Breast epithelium (tissue), 4 donors: Measurements from ENCODE around the gene SPATA6L. TPM values are rescaled to one million over a fixed set of nuclear protein-coding genes. Genes with fewer than 3 reads are reported as not detected.

Experiments
- DNase-seq, 2 donors: peaks; one replicate each; pipeline ENCODE4 v3.0.0-alpha.2; 2019; ENCODE audit warnings: low spot score in 2 of 2
- H3K27ac ChIP-seq, 2 donors: fragments of 200-600 bp; sonication (generic) in 1 of 2; one replicate each; pipeline ENCODE4 v1.5.1; 2016 to 2019; ENCODE audit warnings: mild to moderate bottlenecking in 1 of 2
- H3K27me3 ChIP-seq, 2 donors: fragments of 200-600 bp; sonication (generic) in 1 of 2; one replicate each; pipeline versions ENCODE4 v1.5.1 to v1.6.0; 2017 to 2019; ENCODE audit warnings: control low read depth in 1 of 2, mild to moderate bottlenecking in 1 of 2
- H3K36me3 ChIP-seq: fragments of 200-600 bp; one replicate; pipeline ENCODE4 v1.5.1; 2019
- H3K4me1 ChIP-seq, 2 donors: fragments of 200-600 bp; sonication (generic); one replicate each; pipeline ENCODE4 v1.5.1; 2016 to 2019; ENCODE audit warnings: control low read depth in 1 of 2
- H3K4me3 ChIP-seq, 3 donors: fragments of 200-600 bp; sonication (generic); 1 replicate in 2 of 3; 2 replicates in 1 of 3; pipeline ENCODE4 v1.5.1; 2016 to 2019; ENCODE audit warnings: mild to moderate bottlenecking in 3 of 3, moderate library complexity in 2 of 3
- H3K9me3 ChIP-seq, 2 donors: fragments of 200-600 bp; sonication (generic) in 1 of 2; one replicate each; pipeline ENCODE4 v1.5.1; 2016 to 2019; ENCODE audit warnings: control low read depth in 1 of 2
- CTCF ChIP-seq, 3 donors: fragments of 450-650 bp; IDR thresholded peaks; one replicate each; pipeline ENCODE4 v1.5.1; 2016 to 2017; ENCODE audit warnings: antibody characterized with exemption in 3 of 3, mild to moderate bottlenecking in 3 of 3, moderate library complexity in 3 of 3
- POLR2A ChIP-seq: fragments of 450-650 bp; IDR thresholded peaks from one replicate; pipeline ENCODE4 v1.6.1; 2016; ENCODE audit warnings: antibody characterized with exemption, mild to moderate bottlenecking, moderate library complexity
- POLR2AphosphoS5 ChIP-seq, 3 donors: sonication (generic); formaldehyde crosslinking; IDR thresholded peaks; one replicate each; pipeline ENCODE4 v1.6.1; 2017; ENCODE audit warnings: antibody characterized with exemption in 3 of 3
- intact Hi-C: fragments of 100-400 bp; cut with DNase I; formaldehyde crosslinking; loops from one replicate; pipeline ENCODE4 v1.15.1; 2023; ENCODE audit warnings: low total_unique reads
- total RNA-seq, 3 donors: library from RNA; depleted of rRNA; stranded (reverse); fragments of >200 nt; gene quantifications; one replicate each; pipeline ENCODE4 v1.1.0, GENCODE V29; 2016

Gene SPATA6L
- total RNA-seq, 3 donors from 2014 or later, result 1.4 to 22.5 (median 14.4) TPM

GRCh38 chr9:4581861-4582565 lies 84.3 kb downstream of the SPATA6L start:
- TF ChIP-seq POLR2AphosphoS5 (IDR thresholded peaks at IDR 0.05) (no peak), CTCF (IDR thresholded peaks at IDR 0.05) (no peak), POLR2A (no peak)
- no peaks in the 10 kb centered on the region for H3K9me3 ChIP-seq
- intact Hi-C loops, result no loop called here
- peak overlapping the region; percentile 0 to 3 for H3K27ac ChIP-seq
- peaks cover 0 to 5% of the 10 kb centered on the region in 2 donors for H3K4me1 ChIP-seq
- no peak for DNase-seq
- no peaks in the 10 kb centered on the region for H3K36me3 ChIP-seq
- H3K27me3 ChIP-seq, result no peaks in the 10 kb centered on the region
- H3K4me3 ChIP-seq, result no peak overlapping the region

GRCh38 chr9:4581035-4581760 lies 85.1 kb downstream of the SPATA6L start:
- DNase-seq, result no peak
- H3K27ac ChIP-seq, result no peak overlapping the region
- TF ChIP-seq POLR2A (no peak), CTCF (IDR thresholded peaks at IDR 0.05) (no peak), POLR2AphosphoS5 (IDR thresholded peaks at IDR 0.05) (no peak)
- H3K9me3 ChIP-seq, result no peaks in the 10 kb centered on the region
- intact Hi-C loops, result no loop called here
- H3K27me3 ChIP-seq, result no peaks in the 10 kb centered on the region
- no peak overlapping the region for H3K4me3 ChIP-seq
- H3K36me3 ChIP-seq, result no peaks in the 10 kb centered on the region
- H3K4me1 ChIP-seq, result peaks cover 0 to 5% of the 10 kb centered on the region in 2 donors

- TF ChIP-seq POLR2AphosphoS5 (IDR thresholded peaks at IDR 0.05) (no peak), POLR2A (no peak), CTCF (IDR thresholded peaks at IDR 0.05) (no peak)
- H3K4me1 ChIP-seq, result peaks cover 0 to 5% of the 10 kb centered on the region in 2 donors
- H3K27ac ChIP-seq, result no peak overlapping the region
- no peaks in the 10 kb centered on the region for H3K27me3 ChIP-seq
- no peaks in the 10 kb centered on the region for H3K36me3 ChIP-seq
- no peak for DNase-seq
- H3K4me3 ChIP-seq, result no peak overlapping the region
- no peaks in the 10 kb centered on the region for H3K9me3 ChIP-seq
- intact Hi-C loops, result no loop called here
These were observed 87.3 kb downstream of the SPATA6L start for GRCh38 chr9:4579001-4579400.

GRCh38 chr9:4576448-4576847 lies 89.8 kb downstream of the SPATA6L start:
- TF ChIP-seq CTCF (IDR thresholded peaks at IDR 0.05) (no peak), POLR2A (no peak), POLR2AphosphoS5 (IDR thresholded peaks at IDR 0.05) (no peak)
- DNase-seq, result no peak
- Histone ChIP-seq H3K4me1 (peaks cover 0 to 5% of the 10 kb centered on the region in 2 donors), H3K36me3 (no peaks in the 10 kb centered on the region), H3K9me3 (no peaks in the 10 kb centered on the region), H3K4me3 (no peak overlapping the region), H3K27me3 (no peaks in the 10 kb centered on the region), H3K27ac (no peak overlapping the region)
- intact Hi-C loops, result no loop called here

GRCh38 chr9:4575997-4576396 lies 90.3 kb downstream of the SPATA6L start:
- intact Hi-C loops, result no loop called here
- Histone ChIP-seq H3K4me1 (peaks cover 0 to 5% of the 10 kb centered on the region in 2 donors), H3K27ac (no peak overlapping the region), H3K9me3 (no peaks in the 10 kb centered on the region), H3K36me3 (no peaks in the 10 kb centered on the region), H3K27me3 (no peaks in the 10 kb centered on the region), H3K4me3 (no peak overlapping the region)
- TF ChIP-seq POLR2AphosphoS5 (IDR thresholded peaks at IDR 0.05), result no peak
- TF ChIP-seq CTCF (IDR thresholded peaks at IDR 0.05), result no peak
- no peak for TF ChIP-seq POLR2A
- no peak for DNase-seq
